Neural progenitor cell (in vitro differentiated cells): ENCODE data around the gene TNNI2.

Source experiments
- CTCF ChIP-seq: fragments of 200-600 bp; sonication (generic); IDR thresholded peaks from 2 replicates; pipeline ENCODE4 v1.5.1; 2017; ENCODE audit warnings: antibody characterized with exemption, mild to moderate bottlenecking
- EZH2 ChIP-seq: fragments of 200-600 bp; sonication (generic); IDR thresholded peaks from 2 replicates; pipeline ENCODE4 v1.6.1; 2017; ENCODE audit warnings: antibody characterized with exemption, mild to moderate bottlenecking, moderate library complexity
- EZH2phosphoT487 ChIP-seq: fragments of 200-600 bp; sonication (generic); IDR thresholded peaks from 2 replicates; pipeline ENCODE4 v1.6.1; 2017; ENCODE audit warnings: antibody characterized with exemption

GRCh38 chr11:1805525-1805924, 33.3 kb upstream of the TNNI2 start:
- TF ChIP-seq CTCF (no peak), EZH2phosphoT487 (no peak), EZH2 (no peak)
